Measurements from ENCODE around the gene CA6.
A peak's percentile ranks its signal among the peaks of the same experiment; 100 is the strongest.

The CA6 gene

DNA sequence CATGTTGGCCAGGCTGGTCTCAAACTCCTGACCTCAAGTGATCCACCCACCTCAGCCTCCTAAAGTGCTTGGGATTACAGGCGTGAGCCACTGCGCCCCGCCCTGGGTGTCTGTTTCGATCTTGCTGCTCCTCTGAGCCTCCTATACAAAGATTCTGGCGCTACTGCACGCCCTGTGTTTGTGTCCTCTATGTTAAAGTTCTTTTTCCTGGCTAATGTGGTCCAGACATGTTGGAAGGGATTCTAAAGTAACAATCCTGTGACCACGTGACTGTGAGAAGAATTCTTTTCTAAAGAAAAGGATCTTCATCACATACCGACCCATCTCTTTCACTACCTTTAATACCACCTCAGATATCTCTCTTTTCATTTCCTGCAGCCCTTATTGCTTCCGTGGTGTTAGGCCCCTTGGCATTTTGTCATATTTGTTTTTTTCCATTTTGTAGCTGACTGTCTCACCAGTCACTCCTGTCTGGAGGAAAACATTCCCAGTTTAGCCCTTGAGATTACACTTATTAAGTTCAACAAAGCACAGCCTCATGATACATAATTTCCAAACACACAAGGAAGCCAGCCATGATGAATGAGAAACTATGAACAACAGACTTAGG is 40.0 kb upstream of the CA6 start:
- no peak overlapping the region for H3K9ac ChIP-seq (ENCODE audit: low read depth, low read length, poor library complexity, severe bottlenecking)
- no peaks in the 10 kb centered on the region for H3K79me2 ChIP-seq (ENCODE audit: insufficient read depth, low read length)
- no peaks in the 10 kb centered on the region for H4K20me1 ChIP-seq (ENCODE audit: insufficient read depth, low read length, poor library complexity, severe bottlenecking)
- no peaks in the 10 kb centered on the region for H3K36me3 ChIP-seq (ENCODE audit: insufficient read depth, low read length)
- no peaks in the 10 kb centered on the region for H3K27me3 ChIP-seq (ENCODE audit: insufficient read depth, low read length, poor library complexity, severe bottlenecking)
- no peaks in the 10 kb centered on the region for H3K9me3 ChIP-seq (ENCODE audit: insufficient read depth, low read depth, low read length)
- H3K4me1 ChIP-seq (ENCODE audit: insufficient read depth, low read length, poor library complexity, severe bottlenecking): peaks cover 3% of the 10 kb centered on the region
- no peak overlapping the region for H3K4me3 ChIP-seq (ENCODE audit: low read length, poor library complexity, severe bottlenecking)
- TF ChIP-seq, protein P1, sequence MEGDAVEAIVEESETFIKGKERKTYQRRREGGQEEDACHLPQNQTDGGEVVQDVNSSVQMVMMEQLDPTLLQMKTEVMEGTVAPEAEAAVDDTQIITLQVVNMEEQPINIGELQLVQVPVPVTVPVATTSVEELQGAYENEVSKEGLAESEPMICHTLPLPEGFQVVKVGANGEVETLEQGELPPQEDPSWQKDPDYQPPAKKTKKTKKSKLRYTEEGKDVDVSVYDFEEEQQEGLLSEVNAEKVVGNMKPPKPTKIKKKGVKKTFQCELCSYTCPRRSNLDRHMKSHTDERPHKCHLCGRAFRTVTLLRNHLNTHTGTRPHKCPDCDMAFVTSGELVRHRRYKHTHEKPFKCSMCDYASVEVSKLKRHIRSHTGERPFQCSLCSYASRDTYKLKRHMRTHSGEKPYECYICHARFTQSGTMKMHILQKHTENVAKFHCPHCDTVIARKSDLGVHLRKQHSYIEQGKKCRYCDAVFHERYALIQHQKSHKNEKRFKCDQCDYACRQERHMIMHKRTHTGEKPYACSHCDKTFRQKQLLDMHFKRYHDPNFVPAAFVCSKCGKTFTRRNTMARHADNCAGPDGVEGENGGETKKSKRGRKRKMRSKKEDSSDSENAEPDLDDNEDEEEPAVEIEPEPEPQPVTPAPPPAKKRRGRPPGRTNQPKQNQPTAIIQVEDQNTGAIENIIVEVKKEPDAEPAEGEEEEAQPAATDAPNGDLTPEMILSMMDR (conservative IDR thresholded peaks at IDR 0.05; ENCODE audit: low read length): no peak
- no peak for TF ChIP-seq EZH2phosphoT487 (IDR thresholded peaks at IDR 0.05; ENCODE audit: borderline replicate concordance)
- H3F3A ChIP-seq (ENCODE audit: low read depth): no peaks in the 10 kb centered on the region
- no peaks in the 10 kb centered on the region for H3K9me2 ChIP-seq (replicated peaks; ENCODE audit: low read depth, low read length)
- no peak overlapping the region for H3K4me2 ChIP-seq (ENCODE audit: low read depth, low read length, poor library complexity, severe bottlenecking)
- H2AFZ ChIP-seq (ENCODE audit: low read length): 0 out of 2 replicates have a peak overlapping the region, but pooled peaks have one; percentile 0

DNA sequence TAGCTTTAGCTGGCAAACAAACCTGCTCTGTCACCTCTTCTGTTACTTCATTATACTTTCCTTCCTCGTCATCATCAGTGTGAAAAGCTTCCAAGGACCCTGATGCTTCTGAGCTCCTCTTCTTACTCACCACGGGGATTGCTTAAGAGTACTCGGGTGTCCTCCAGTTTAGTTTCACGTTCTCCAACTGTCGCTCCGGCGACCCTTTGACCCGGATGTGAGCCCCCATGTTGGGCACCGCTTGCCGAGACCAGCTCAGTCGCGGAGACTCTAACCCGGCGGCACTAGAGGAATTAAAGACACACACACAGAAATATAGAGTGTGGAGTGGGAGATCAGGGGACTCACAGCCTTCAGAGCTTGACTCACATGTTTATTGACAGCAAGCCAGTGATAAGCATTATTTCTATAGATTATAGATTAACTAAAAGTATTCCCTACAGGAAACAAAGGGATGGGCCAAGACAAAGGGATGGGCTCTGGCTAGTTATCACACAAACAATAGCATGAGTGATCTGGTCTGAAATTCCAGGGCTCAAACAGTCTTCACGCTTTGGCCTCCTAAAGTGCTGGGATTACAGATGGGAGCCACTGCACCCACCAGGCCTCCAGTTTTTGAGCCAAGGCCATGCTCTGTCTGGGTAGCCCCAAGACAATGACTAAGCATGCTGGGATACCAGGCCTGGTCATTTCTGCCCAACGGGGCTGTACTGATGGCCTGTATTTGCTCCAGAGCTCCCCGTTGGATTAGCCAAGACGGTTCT is 37.1 kb upstream of the CA6 start:
- no peaks in the 10 kb centered on the region for H3K9me2 ChIP-seq (replicated peaks; ENCODE audit: low read depth, low read length)

DNA sequence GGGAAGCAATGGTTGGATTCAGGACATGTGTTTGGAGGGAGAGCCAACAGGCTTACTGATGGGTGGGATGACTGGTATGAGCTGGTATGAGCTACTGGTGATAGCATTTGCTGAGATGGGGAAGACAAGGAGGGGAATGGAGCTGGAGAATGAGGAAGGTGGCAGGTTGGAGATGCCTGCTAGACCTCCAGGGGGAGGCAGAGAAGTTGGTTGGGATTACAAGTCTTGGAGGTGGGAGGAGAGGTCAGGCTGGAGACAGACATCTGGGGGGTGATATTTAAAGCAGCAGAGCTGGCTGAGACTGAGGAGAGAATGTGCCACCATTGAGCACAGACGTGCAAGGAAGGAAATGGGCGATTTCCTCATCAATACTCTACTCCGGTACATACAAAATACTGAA is 35.3 kb upstream of the CA6 start:
- no peaks in the 10 kb centered on the region for H3K9me3 ChIP-seq (ENCODE audit: insufficient read depth, low read depth, low read length)
- no peak for TF ChIP-seq EZH2phosphoT487 (IDR thresholded peaks at IDR 0.05; ENCODE audit: borderline replicate concordance)
- TF ChIP-seq, protein P1 (conservative IDR thresholded peaks at IDR 0.05; ENCODE audit: low read length): no peak
- peaks cover 9% of the 10 kb centered on the region for H3K4me1 ChIP-seq (ENCODE audit: insufficient read depth, low read length, poor library complexity, severe bottlenecking)
- H3K27me3 ChIP-seq (ENCODE audit: insufficient read depth, low read length, poor library complexity, severe bottlenecking): no peaks in the 10 kb centered on the region
- no peak overlapping the region for H2AFZ ChIP-seq (ENCODE audit: low read length)
- no peaks in the 10 kb centered on the region for H4K20me1 ChIP-seq (ENCODE audit: insufficient read depth, low read length, poor library complexity, severe bottlenecking)
- no peak overlapping the region for H3K9ac ChIP-seq (ENCODE audit: low read depth, low read length, poor library complexity, severe bottlenecking)
- no peak overlapping the region for H3K4me3 ChIP-seq (ENCODE audit: low read length, poor library complexity, severe bottlenecking)
- H3K9me2 ChIP-seq (replicated peaks; ENCODE audit: low read depth, low read length): no peaks in the 10 kb centered on the region
- H3F3A ChIP-seq (ENCODE audit: low read depth): no peaks in the 10 kb centered on the region
- no peaks in the 10 kb centered on the region for H3K36me3 ChIP-seq (ENCODE audit: insufficient read depth, low read length)
- no peaks in the 10 kb centered on the region for H3K79me2 ChIP-seq (ENCODE audit: insufficient read depth, low read length)
- no peak overlapping the region for H3K4me2 ChIP-seq (ENCODE audit: low read depth, low read length, poor library complexity, severe bottlenecking)

More for the DNA sequence above, 37.1 kb upstream of the CA6 start:
- Histone ChIP-seq H4K20me1 (ENCODE audit: insufficient read depth, low read length, poor library complexity, severe bottlenecking) (no peaks in the 10 kb centered on the region), H3K9me3 (ENCODE audit: insufficient read depth, low read depth, low read length) (no peaks in the 10 kb centered on the region), H3K4me1 (ENCODE audit: insufficient read depth, low read length, poor library complexity, severe bottlenecking) (peaks cover 9% of the 10 kb centered on the region), H2AFZ (ENCODE audit: low read length) (no peak overlapping the region), H3F3A (ENCODE audit: low read depth) (no peaks in the 10 kb centered on the region), H3K9ac (ENCODE audit: low read depth, low read length, poor library complexity, severe bottlenecking) (no peak overlapping the region), H3K4me3 (ENCODE audit: low read length, poor library complexity, severe bottlenecking) (no peak overlapping the region), H3K79me2 (ENCODE audit: insufficient read depth, low read length) (no peaks in the 10 kb centered on the region), H3K36me3 (ENCODE audit: insufficient read depth, low read length) (no peaks in the 10 kb centered on the region), H3K27me3 (ENCODE audit: insufficient read depth, low read length, poor library complexity, severe bottlenecking) (no peaks in the 10 kb centered on the region), H3K4me2 (ENCODE audit: low read depth, low read length, poor library complexity, severe bottlenecking) (no peak overlapping the region)
- TF ChIP-seq, protein P1 (conservative IDR thresholded peaks at IDR 0.05; ENCODE audit: low read length): no peak
- no peak for TF ChIP-seq EZH2phosphoT487 (IDR thresholded peaks at IDR 0.05; ENCODE audit: borderline replicate concordance)

Data from Loucy (cell line).